Stimulated activated CD4-positive, alpha-beta T cell treated with anti-CD3 and anti-CD28 coated beads, Interleukin-15, amount 100 ng/mL, for 24 hours (primary cell): ENCODE measurements around the gene TEX14.
A peak's percentile ranks its signal among the peaks of the same experiment; 100 is the strongest.

Experiments
- DNase-seq: peaks from one replicate; pipeline ENCODE4 v3.0.0-alpha.2; 2020

Gene TEX14

DNA sequence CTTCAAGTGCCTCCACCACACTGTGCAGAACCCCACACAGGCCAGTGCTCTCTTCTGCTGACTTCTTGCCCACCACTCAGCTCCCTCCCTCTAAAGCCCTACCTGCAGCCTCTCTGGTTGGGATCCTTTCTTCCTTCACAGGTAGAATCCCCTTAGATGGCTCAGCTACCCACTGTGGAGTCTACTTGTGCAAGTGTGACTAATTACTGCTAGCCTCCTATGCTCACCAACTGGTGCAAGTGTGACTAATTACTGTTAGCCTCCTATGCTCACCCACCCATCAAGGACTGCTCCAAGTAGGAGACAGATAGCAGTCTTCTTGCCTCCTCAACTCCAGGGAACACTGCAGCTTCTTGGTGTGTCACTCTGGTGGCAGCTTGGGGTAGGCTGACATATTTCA, 43.6 kb downstream of the TEX14 start:
- no peak for DNase-seq

- no peak for DNase-seq
These were observed 48.7 kb downstream of the TEX14 start for GRCh38 chr17:58643147-58643546.

GRCh38 chr17:58641887-58642311, 49.9 kb downstream of the TEX14 start:
- DNase-seq: no peak

DNA sequence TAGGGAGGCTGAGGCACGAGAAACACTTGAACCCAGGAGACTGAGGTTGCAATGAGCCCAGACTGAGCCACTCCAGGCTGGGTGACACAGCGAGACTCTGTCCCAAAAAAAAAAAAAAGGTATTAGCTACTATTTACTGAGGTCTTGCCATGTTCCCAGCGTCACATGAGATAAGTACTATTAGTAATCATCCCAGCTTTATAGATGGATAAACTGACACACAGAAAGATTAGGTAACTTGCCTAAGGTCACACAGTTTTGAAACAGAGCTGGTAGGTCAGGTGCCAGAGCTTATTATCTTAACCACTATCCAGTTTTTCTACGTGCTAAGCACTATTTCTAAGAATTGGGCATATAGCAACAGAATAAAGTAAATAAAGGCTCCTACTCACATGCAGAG, 51.6 kb downstream of the TEX14 start:
- no peak for DNase-seq

DNA sequence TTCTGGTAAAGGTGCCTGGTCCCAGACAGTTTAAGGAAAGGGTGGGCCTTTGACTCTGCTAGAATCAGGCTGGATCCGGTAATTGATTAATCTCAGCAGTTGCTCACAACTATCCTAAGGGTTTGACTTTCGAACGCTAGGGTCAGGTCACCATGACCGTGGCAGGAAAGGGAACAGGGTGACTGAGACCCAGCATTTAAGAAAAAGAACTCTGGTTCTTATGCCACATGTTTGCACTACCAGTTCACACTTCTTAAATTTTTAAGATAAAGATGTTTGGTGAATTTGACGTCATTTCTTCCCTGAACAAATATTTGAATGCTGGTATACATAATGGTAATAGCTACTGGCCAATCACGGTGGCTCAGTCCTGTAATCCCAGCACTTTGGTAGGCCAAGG, 52.2 kb downstream of the TEX14 start:
- no peak for DNase-seq

- DNase-seq: no peak
These were observed 54.8 kb downstream of the TEX14 start for GRCh38 chr17:58637011-58637570.

GRCh38 chr17:58632324-58633314, 59.2 kb downstream of the TEX14 start:
- no peak for DNase-seq

DNA sequence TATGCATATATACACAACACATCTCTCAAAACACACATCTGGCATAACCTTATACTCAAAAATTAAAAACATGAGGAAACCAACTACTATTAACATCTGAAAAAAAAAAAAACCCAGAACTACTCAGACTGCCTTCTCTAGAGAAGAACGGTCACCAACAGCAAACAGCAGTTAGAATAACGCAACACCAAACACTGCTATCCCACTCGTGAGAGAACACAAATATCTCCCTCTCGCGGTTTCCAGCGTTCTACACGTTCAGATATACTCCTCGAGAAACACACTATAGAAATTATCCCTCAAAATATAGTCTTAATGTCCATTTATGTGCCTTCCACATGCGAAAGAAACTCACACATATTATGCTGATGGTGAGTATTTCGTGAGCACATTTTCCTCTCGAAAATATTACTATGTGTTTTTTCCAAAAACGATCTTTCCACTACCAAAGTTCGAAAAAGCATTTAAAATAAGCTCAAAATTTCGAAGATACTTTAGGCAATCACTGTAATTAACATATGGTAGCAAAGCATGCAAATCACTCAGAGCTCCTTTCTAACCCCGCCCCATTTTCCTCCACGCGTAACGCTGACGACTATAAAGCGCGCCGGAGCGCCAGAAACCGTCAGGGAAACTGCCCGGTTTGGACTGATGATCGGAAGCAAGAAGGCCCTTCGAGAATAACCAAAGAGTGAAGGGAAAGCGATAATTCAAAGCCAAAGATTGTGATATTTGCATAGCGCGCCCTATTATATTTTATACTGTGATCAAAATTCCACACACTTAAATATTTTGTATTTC, 60.1 kb downstream of the TEX14 start:
- peak; percentile 95 for DNase-seq

- peak; percentile 53 for DNase-seq
These were observed 60.8 kb downstream of the TEX14 start for GRCh38 chr17:58630883-58631522.

GRCh38 chr17:58626905-58627304, 64.9 kb downstream of the TEX14 start:
- DNase-seq: no peak

GRCh38 chr17:58624751-58625150, 67.1 kb downstream of the TEX14 start:
- DNase-seq: no peak

GRCh38 chr17:58621174-58621573, 70.7 kb downstream of the TEX14 start:
- DNase-seq: no peak

- no peak for DNase-seq
These were observed 73.5 kb downstream of the TEX14 start for GRCh38 chr17:58618336-58618735.

- no peak for DNase-seq
These were observed 74.3 kb downstream of the TEX14 start for GRCh38 chr17:58617563-58617962.

DNA sequence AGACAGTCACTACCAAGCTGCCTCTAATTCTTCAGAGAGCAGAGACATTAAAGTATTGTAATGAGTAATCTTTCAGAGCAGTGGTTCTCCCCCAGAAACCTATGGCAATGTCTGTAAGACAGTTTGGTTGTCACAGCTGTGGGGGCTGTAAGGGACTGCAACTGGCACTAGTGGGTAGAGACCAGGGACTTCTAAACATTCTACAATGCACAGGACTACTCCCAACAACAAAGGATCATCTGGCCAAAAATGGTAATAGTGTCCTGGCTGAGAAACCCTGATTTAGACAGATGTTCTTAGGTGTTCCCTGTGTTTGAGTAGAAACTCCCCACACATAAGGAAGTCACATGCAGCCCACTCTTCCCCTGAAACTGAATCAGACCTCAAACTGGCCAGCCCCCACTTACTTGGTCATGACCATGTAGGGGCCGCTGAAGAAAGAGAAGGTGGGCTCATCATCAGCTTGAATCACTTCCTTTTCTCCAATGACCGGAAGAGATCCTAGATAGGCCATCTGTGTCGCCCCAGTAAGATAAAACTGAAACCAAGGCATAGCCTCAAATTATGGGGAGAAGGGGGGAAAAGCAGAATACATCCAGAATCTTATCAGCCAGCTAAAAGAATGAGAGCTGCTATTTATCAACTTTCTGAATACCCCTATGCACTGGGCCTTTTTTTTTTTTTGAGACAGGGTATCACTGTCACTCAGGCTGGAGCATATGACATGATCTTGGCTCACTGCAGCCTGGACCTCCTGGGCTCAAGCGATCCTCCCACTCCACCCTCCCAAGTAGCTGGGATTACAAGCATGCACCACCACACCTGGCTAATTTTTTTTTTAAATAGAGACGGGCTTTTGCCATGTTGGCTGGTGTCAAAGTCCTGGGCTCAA, 75.8 kb downstream of the TEX14 start:
- no peak for DNase-seq

GRCh38 chr17:58614859-58615459, 76.9 kb downstream of the TEX14 start:
- DNase-seq: no peak

DNA sequence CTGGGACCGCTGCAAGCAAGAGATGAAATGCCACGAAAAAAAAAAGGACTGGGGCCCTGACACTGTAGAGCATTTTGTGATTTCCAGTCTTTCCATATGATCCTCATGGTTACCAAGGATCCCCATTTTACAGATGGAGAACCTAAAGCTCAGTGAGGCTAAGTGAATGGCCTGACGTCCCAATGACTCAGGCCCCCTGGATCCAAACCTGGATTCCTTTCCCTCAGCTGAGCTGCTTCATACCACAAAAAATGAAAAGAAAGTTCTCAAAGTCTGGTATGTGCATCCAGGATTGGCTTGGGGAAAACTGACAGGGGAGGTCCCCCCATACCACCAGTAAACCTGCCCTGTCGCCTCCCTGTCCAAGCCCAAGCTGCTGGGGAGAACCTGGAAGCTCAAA, 80.5 kb downstream of the TEX14 start:
- no peak for DNase-seq

GRCh38 chr17:58606934-58607333, 84.9 kb downstream of the TEX14 start:
- no peak for DNase-seq

GRCh38 chr17:58605986-58606385, 85.9 kb downstream of the TEX14 start:
- DNase-seq: no peak

- no peak for DNase-seq
These were observed 86.4 kb downstream of the TEX14 start for GRCh38 chr17:58605470-58605869.

- no peak for DNase-seq
These were observed 89.9 kb downstream of the TEX14 start for GRCh38 chr17:58601976-58602375.
